Ovary (tissue), 3 donors: Measurements from ENCODE around the gene C1orf53.

Experiments used
- CTCF ChIP-seq, 3 donors: fragments of 450-650 bp in 2 of 3; fragments of 200-600 bp in 1 of 3; IDR thresholded peaks; one replicate each; pipeline versions ENCODE4 v1.5.1 to v1.8.0; 2016 to 2022; ENCODE audit warnings: antibody characterized with exemption in 3 of 3, mild to moderate bottlenecking in 1 of 3
- POLR2A ChIP-seq: fragments of 450-650 bp; IDR thresholded peaks from one replicate; pipeline ENCODE4 v1.6.1; 2017; ENCODE audit warnings: antibody characterized with exemption, mild to moderate bottlenecking, moderate library complexity
- donor health status: DM: no; HTN: no; CAD: no.

- TF ChIP-seq POLR2A (no peak), CTCF (IDR thresholded peaks at IDR 0.05) (no peak)
These were observed 31.2 kb downstream of the C1orf53 start for GRCh38 chr1:197933647-197934046.
